ENCODE data around the gene SPATA2.

The SPATA2 gene

GRCh38 chr20:49871391-49871948 lies 43.9 kb downstream of the SPATA2 start:
- no peak for DNase-seq (ENCODE audit: low read depth)
- TF ChIP-seq CTCF (IDR thresholded peaks at IDR 0.05; ENCODE audit: control insufficient read depth, extremely low read depth, insufficient read depth) = no peak
- H3K4me3 ChIP-seq (ENCODE audit: low read depth, low read length) = no peak overlapping the region

- H3K4me3 ChIP-seq (ENCODE audit: low read depth, low read length) = no peak overlapping the region
- TF ChIP-seq CTCF (IDR thresholded peaks at IDR 0.05; ENCODE audit: control insufficient read depth, extremely low read depth, insufficient read depth) = no peak
- no peak for DNase-seq (ENCODE audit: low read depth)
Observed at GRCh38 chr20:49870261-49870660, 45.1 kb downstream of the SPATA2 start.

GRCh38 chr20:49868964-49869363 lies 46.4 kb downstream of the SPATA2 start:
- TF ChIP-seq CTCF (IDR thresholded peaks at IDR 0.05; ENCODE audit: control insufficient read depth, extremely low read depth, insufficient read depth) = no peak
- H3K4me3 ChIP-seq (ENCODE audit: low read depth, low read length) = no peak overlapping the region
- no peak for DNase-seq (ENCODE audit: low read depth)

GRCh38 chr20:49868538-49868937 lies 46.8 kb downstream of the SPATA2 start:
- no peak for DNase-seq (ENCODE audit: low read depth)
- no peak overlapping the region for H3K4me3 ChIP-seq (ENCODE audit: low read depth, low read length)
- TF ChIP-seq CTCF (IDR thresholded peaks at IDR 0.05; ENCODE audit: control insufficient read depth, extremely low read depth, insufficient read depth) = no peak

GRCh38 chr20:49867453-49868215 lies 47.7 kb downstream of the SPATA2 start:
- DNase-seq (ENCODE audit: low read depth) = no peak
- no peak overlapping the region for H3K4me3 ChIP-seq (ENCODE audit: low read depth, low read length)
- no peak for TF ChIP-seq CTCF (IDR thresholded peaks at IDR 0.05; ENCODE audit: control insufficient read depth, extremely low read depth, insufficient read depth)

GRCh38 chr20:49866051-49866450 lies 49.3 kb downstream of the SPATA2 start:
- TF ChIP-seq CTCF (IDR thresholded peaks at IDR 0.05; ENCODE audit: control insufficient read depth, extremely low read depth, insufficient read depth) = no peak
- no peak for DNase-seq (ENCODE audit: low read depth)
- H3K4me3 ChIP-seq (ENCODE audit: low read depth, low read length) = no peak overlapping the region

- no peak overlapping the region for H3K4me3 ChIP-seq (ENCODE audit: low read depth, low read length)
- 0 out of 2 replicates have a peak, but pooled peaks have one; percentile 7 for TF ChIP-seq CTCF (IDR thresholded peaks at IDR 0.05; ENCODE audit: control insufficient read depth, extremely low read depth, insufficient read depth)
- no peak for DNase-seq (ENCODE audit: low read depth)
Observed at GRCh38 chr20:49865559-49865958, 49.8 kb downstream of the SPATA2 start.

Measured in LNCaP clone FGC (cell line).